ENCODE measurements around the gene PLA2G4E.

Gene PLA2G4E

DNA sequence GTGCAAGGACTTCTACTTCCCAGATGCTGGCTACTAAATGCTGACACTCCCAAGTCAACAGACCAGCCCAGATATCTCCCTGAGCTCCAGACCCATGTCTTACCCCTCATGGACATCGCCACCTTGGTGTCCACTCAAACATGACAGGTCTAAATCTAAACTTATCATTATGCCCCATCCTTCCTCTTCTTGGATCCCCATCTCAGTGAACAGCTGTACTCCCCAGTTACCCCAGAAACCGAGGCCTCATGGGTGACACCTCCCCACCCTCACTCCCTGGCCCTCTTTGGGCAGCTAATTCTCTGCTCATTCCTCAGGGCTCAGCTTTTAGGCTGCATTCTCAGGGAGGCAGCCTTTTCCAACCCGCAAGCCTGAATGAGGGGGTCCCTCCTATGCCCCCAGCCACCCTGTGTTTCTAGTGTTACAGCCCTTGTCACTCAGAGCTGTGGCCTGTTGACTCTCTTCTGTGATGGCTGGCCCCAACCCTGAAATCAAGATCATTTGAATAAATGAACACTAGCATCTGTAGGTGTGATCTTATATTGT lies 53.8 kb downstream of the PLA2G4E start:
- H3K4me3 ChIP-seq (ENCODE audit: low read depth, low read length) = no peak overlapping the region
- DNase-seq (ENCODE audit: low read depth) = no peak
- TF ChIP-seq, protein P1, sequence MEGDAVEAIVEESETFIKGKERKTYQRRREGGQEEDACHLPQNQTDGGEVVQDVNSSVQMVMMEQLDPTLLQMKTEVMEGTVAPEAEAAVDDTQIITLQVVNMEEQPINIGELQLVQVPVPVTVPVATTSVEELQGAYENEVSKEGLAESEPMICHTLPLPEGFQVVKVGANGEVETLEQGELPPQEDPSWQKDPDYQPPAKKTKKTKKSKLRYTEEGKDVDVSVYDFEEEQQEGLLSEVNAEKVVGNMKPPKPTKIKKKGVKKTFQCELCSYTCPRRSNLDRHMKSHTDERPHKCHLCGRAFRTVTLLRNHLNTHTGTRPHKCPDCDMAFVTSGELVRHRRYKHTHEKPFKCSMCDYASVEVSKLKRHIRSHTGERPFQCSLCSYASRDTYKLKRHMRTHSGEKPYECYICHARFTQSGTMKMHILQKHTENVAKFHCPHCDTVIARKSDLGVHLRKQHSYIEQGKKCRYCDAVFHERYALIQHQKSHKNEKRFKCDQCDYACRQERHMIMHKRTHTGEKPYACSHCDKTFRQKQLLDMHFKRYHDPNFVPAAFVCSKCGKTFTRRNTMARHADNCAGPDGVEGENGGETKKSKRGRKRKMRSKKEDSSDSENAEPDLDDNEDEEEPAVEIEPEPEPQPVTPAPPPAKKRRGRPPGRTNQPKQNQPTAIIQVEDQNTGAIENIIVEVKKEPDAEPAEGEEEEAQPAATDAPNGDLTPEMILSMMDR (IDR thresholded peaks at IDR 0.05; ENCODE audit: insufficient read depth, low read depth, low read length, missing control alignments) = no peak

DNA sequence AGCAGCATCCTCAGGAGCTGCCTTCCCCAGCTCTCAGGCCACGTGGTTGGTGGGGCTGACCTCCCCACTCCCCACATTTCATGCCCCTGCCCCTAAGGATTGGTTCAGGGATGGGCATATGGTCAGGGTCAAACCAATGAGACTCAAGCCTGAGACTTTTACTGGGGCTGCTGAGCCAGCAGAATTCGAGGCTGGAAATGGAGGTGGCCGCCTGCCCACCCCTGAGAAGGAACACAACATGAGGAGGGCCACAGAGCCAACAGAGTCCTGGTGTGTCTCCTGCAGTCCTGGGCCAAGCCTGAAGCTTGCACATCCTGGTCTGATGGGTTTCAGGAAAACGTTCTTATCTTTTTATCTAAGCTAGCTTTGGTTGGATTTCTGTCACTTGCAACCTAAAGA lies 54.4 kb downstream of the PLA2G4E start:
- TF ChIP-seq, protein P1 (IDR thresholded peaks at IDR 0.05; ENCODE audit: insufficient read depth, low read depth, low read length, missing control alignments) = no peak
- H3K4me3 ChIP-seq (ENCODE audit: low read depth, low read length) = no peak overlapping the region

DNA sequence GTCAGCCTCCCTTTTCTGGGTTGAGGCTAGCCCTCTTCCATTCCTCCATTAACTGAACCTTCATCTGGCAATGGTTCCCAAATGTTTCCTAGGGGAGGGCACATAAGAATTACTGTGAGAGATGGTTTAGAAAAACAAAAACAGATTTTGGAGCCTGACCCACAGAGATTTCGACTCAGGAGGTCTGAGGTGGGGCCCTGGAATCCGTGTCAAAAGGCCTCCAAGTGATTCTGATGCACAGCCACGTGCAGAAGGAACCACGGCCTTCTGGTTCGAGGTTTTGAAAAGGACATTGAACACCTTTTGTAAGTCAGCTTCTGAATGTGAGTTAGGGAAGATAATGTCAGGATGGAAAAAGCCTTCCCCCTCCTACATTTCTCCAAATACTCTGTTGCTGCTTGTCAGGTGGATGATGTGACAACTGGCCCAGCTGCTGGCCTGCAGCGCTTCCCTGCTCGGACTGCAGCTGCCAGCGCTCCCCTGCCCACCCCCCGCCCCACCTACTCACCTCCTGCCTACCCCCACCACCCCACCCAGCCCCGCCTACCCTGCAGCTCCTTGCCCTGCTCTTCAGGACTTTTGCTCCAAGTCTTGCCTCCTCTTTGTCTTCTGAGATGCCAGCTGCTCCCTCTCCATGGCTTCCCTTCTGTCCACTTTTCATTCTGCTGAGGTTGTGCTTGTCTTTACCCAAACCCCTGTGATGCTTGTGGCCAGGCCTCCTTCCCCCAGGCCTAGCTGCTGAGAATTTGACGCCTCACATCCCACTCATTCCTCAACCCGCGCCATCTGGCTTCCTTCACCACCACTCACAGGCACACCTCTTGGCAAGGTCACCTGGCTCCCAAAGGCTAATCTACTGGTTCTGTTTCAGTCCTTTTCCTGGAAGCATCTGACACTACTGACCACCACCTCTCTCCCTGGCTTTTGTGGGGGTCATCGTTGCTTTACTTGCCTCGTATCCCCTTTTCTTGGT lies 55.1 kb downstream of the PLA2G4E start:
- no peak for DNase-seq (ENCODE audit: low read depth)
- TF ChIP-seq, protein P1 (IDR thresholded peaks at IDR 0.05; ENCODE audit: insufficient read depth, low read depth, low read length, missing control alignments) = no peak
- H3K4me3 ChIP-seq (ENCODE audit: low read depth, low read length) = no peak overlapping the region

More for the DNA sequence above, 54.4 kb downstream of the PLA2G4E start:
- DNase-seq (ENCODE audit: low read depth) = no peak

DNA sequence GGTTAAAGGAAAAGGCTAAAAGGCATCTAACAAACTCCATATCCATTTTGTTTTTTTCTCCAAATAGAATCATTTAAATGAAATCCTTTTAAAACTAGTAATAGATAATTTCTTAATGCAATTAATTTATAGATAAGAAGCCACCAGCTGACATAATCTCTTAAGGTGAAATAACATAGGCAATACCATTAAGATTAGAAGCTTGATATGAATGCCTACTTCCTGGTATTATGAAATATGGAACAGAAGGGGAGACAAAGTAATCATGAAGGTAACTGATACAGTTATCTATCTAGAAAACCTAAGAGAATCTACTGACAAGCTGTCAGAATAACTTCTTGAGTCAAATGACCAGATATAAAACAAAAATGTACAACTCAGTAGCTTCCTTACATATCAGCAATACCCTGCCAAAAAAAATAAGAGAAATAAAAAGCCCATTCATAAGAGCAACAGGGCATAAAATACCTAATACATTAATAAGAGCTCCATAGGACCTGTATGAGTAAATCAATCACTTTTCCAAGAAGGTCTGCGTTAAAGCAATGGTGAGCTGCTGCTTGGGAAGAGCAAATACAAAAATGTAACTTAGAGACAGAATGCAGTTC lies 59.1 kb downstream of the PLA2G4E start:
- TF ChIP-seq, protein P1 (IDR thresholded peaks at IDR 0.05; ENCODE audit: insufficient read depth, low read depth, low read length, missing control alignments) = no peak
- no peak for DNase-seq (ENCODE audit: low read depth)
- H3K4me3 ChIP-seq (ENCODE audit: low read depth, low read length) = no peak overlapping the region

DNA sequence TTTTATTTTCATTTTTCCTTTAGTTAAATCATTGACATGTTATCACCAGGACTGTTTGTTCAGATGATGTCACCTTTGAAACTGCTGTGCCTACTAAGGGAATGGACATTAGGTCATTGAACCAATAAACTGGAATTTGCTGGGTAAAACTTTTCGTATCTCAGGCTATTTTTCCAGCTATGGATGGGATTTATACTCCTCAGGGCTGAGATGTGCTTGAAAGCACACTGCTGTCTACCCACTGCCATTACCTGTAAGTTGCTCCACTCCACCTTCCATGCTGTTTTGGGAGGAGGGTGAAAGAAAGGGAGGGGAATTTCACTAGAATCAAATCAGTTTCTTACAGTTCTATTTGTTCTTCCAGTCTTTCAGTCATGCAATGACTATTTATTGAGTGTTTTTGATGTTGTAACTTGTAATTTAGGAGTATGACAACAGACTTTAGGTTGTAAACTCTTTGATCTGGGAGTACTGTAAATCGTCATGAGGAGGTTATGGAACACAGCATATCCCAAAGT lies 59.8 kb downstream of the PLA2G4E start:
- H3K4me3 ChIP-seq (ENCODE audit: low read depth, low read length) = no peak overlapping the region
- TF ChIP-seq, protein P1 (IDR thresholded peaks at IDR 0.05; ENCODE audit: insufficient read depth, low read depth, low read length, missing control alignments) = no peak
- no peak for DNase-seq (ENCODE audit: low read depth)

DNA sequence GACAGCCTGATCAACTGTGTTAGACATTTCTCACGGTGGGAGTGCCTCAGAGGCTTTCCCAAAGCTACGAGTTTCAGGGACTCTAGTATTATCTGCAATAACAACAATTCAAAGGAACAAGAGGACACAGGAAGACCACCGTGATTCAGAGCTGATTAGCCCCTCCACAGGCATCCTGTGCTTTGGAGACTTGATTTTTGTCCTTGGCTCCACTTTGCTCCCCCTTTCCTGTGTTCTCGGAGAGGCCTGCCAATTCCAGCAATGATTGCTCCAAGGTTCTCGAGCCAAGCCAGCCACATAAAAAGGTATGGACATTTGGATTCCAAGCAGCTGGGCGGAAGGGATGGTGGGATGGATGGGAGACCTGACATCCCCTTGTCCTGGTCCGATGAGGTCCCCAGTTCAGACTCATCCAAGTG lies 62.8 kb downstream of the PLA2G4E start:
- TF ChIP-seq, protein P1 (IDR thresholded peaks at IDR 0.05; ENCODE audit: insufficient read depth, low read depth, low read length, missing control alignments) = no peak
- H3K4me3 ChIP-seq (ENCODE audit: low read depth, low read length) = no peak overlapping the region
- no peak for DNase-seq (ENCODE audit: low read depth)
